ENCODE results near the gene ULBP2. TPM values are rescaled to one million over a fixed set of nuclear protein-coding genes. Genes with fewer than 3 reads are reported as not detected.
"Not testable (repeated sequence)": the region's sequence is repeated elsewhere in the genome, so short reads cannot be mapped to it uniquely, and the experiment has no call there.

Gene ULBP2
- total RNA-seq, 1 donor from 2014 or later, result not detected

GRCh38 chr6:149948011-149948410, 6.2 kb downstream of the ULBP2 start:
- Mint-ChIP-seq H3K4me1 (ENCODE audit: unreplicated experiment) (no peaks in the 10 kb centered on the region), H3K27me3 (peaks cover 80% of the 10 kb centered on the region), H3K4me3 (no peak overlapping the region), H3K27ac (no peak overlapping the region), H3K9me3 (no peaks in the 10 kb centered on the region), H3K36me3 (no peaks in the 10 kb centered on the region)
- TF ChIP-seq CTCF (conservative IDR thresholded peaks at IDR 0.05), result no peak
- no peak for DNase-seq (ENCODE audit: extremely low spot score, unreplicated experiment)

- H3K9me3 Mint-ChIP-seq, result no peaks in the 10 kb centered on the region
- no peaks in the 10 kb centered on the region for H3K4me1 Mint-ChIP-seq (ENCODE audit: unreplicated experiment)
- no peak overlapping the region for H3K27ac Mint-ChIP-seq
- H3K36me3 Mint-ChIP-seq, result no peaks in the 10 kb centered on the region
- no peak overlapping the region for H3K4me3 Mint-ChIP-seq
- H3K27me3 Mint-ChIP-seq, result peaks cover 80% of the 10 kb centered on the region
- DNase-seq (ENCODE audit: extremely low spot score, unreplicated experiment), result no peak
- no peak for TF ChIP-seq CTCF (conservative IDR thresholded peaks at IDR 0.05)
Measured at GRCh38 chr6:149948616-149949015, 6.8 kb downstream of the ULBP2 start.

- Mint-ChIP-seq H3K4me1 (ENCODE audit: unreplicated experiment) (no peaks in the 10 kb centered on the region), H3K4me3 (no peak overlapping the region), H3K36me3 (no peaks in the 10 kb centered on the region)
Measured at GRCh38 chr6:149950423-149950822, 8.6 kb downstream of the ULBP2 start.

GRCh38 chr6:149951096-149951495, 9.3 kb downstream of the ULBP2 start:
- TF ChIP-seq CTCF (conservative IDR thresholded peaks at IDR 0.05), result no peak
- Mint-ChIP-seq H3K27me3 (peaks cover 85% of the 10 kb centered on the region), H3K4me1 (ENCODE audit: unreplicated experiment) (no peaks in the 10 kb centered on the region), H3K36me3 (no peaks in the 10 kb centered on the region), H3K27ac (no peak overlapping the region), H3K9me3 (no peaks in the 10 kb centered on the region), H3K4me3 (no peak overlapping the region)
- DNase-seq (ENCODE audit: extremely low spot score, unreplicated experiment), result no peak

More at GRCh38 chr6:149950423-149950822, 8.6 kb downstream of the ULBP2 start:
- DNase-seq (ENCODE audit: extremely low spot score, unreplicated experiment), result no peak
- peaks cover 81% of the 10 kb centered on the region for H3K27me3 Mint-ChIP-seq
- TF ChIP-seq CTCF (conservative IDR thresholded peaks at IDR 0.05), result no peak
- no peaks in the 10 kb centered on the region for H3K9me3 Mint-ChIP-seq
- no peak overlapping the region for H3K27ac Mint-ChIP-seq

- no peaks in the 10 kb centered on the region for H3K9me3 Mint-ChIP-seq
- no peak for TF ChIP-seq CTCF (conservative IDR thresholded peaks at IDR 0.05)
- H3K27me3 Mint-ChIP-seq, result peaks cover 83% of the 10 kb centered on the region
- no peak for DNase-seq (ENCODE audit: extremely low spot score, unreplicated experiment)
- no peaks in the 10 kb centered on the region for H3K4me1 Mint-ChIP-seq (ENCODE audit: unreplicated experiment)
- H3K36me3 Mint-ChIP-seq, result no peaks in the 10 kb centered on the region
- H3K27ac Mint-ChIP-seq, result no peak overlapping the region
- H3K4me3 Mint-ChIP-seq, result no peak overlapping the region
Measured at GRCh38 chr6:149951626-149952025, 9.8 kb downstream of the ULBP2 start.

- peak; percentile 15 for DNase-seq (ENCODE audit: extremely low spot score, unreplicated experiment)
- not testable (repeated sequence) for H3K4me1 Mint-ChIP-seq (ENCODE audit: unreplicated experiment); H3K36me3 Mint-ChIP-seq
Measured at GRCh38 chr6:149953390-149953789, 11.6 kb downstream of the ULBP2 start.

GRCh38 chr6:149953934-149954327, 12.1 kb downstream of the ULBP2 start:
- not testable (repeated sequence) for H3K4me3 Mint-ChIP-seq; H3K36me3 Mint-ChIP-seq; DNase-seq (ENCODE audit: extremely low spot score, unreplicated experiment); H3K4me1 Mint-ChIP-seq (ENCODE audit: unreplicated experiment); H3K27ac Mint-ChIP-seq; H3K9me3 Mint-ChIP-seq
- H3K27me3 Mint-ChIP-seq, result peaks cover 88% of the 10 kb centered on the region

More at GRCh38 chr6:149953390-149953789, 11.6 kb downstream of the ULBP2 start:
- peaks cover 90% of the 10 kb centered on the region for H3K27me3 Mint-ChIP-seq
- H3K27ac Mint-ChIP-seq, H3K9me3 Mint-ChIP-seq, H3K4me3 Mint-ChIP-seq: not testable (repeated sequence)

- not testable (repeated sequence) for H3K9me3 Mint-ChIP-seq; H3K4me1 Mint-ChIP-seq (ENCODE audit: unreplicated experiment); H3K36me3 Mint-ChIP-seq; H3K27ac Mint-ChIP-seq; H3K4me3 Mint-ChIP-seq
- DNase-seq (ENCODE audit: extremely low spot score, unreplicated experiment), result peak; percentile 40
- H3K27me3 Mint-ChIP-seq, result peaks cover 88% of the 10 kb centered on the region
Measured at GRCh38 chr6:149954328-149954983, 12.6 kb downstream of the ULBP2 start.

GRCh38 chr6:149954984-149955653, 13.3 kb downstream of the ULBP2 start:
- not testable (repeated sequence) for H3K27ac Mint-ChIP-seq; H3K36me3 Mint-ChIP-seq; H3K9me3 Mint-ChIP-seq; H3K4me1 Mint-ChIP-seq (ENCODE audit: unreplicated experiment)
- DNase-seq (ENCODE audit: extremely low spot score, unreplicated experiment), result peak; percentile 7
- H3K27me3 Mint-ChIP-seq, result peaks cover 88% of the 10 kb centered on the region
- peak overlapping the region; percentile 79 for H3K4me3 Mint-ChIP-seq

Measured in type B pancreatic cell (in vitro differentiated cells).